Body of pancreas (tissue), 4 donors: ENCODE measurements around the gene TNFAIP8L1. TPM values are rescaled to one million over a fixed set of nuclear protein-coding genes. Genes with fewer than 3 reads are reported as not detected.

Experiments
- ATAC-seq: fragments of 150-250 bp; one replicate; pipeline ENCODE4 v1.9.1; 2016
- DNase-seq, 4 donors: peaks; one replicate each; pipeline ENCODE4 v3.0.0-alpha.2; 2019
- H3K27ac ChIP-seq, 4 donors: fragments of 200-600 bp; sonication (generic); 1 replicate in 3 of 4; 2 replicates in 1 of 4; pipeline versions ENCODE4 v1.5.1 to v1.6.1; 2016 to 2019; ENCODE audit warnings: mild to moderate bottlenecking in 1 of 4, mixed read lengths in 1 of 4, moderate library complexity in 1 of 4
- H3K27me3 ChIP-seq, 2 donors: fragments of 200-600 bp; sonication (generic); one replicate each; pipeline ENCODE4 v1.6.0; 2016; ENCODE audit warnings: mild to moderate bottlenecking in 1 of 2
- H3K36me3 ChIP-seq, 2 donors: fragments of 200-600 bp; sonication (generic); replicated peaks in 1 of 2; 2 replicates each; pipeline ENCODE4 v1.5.1; 2016; ENCODE audit warnings: low read depth in 2 of 2; ENCODE audit not compliant: insufficient read depth in 1 of 2
- H3K4me1 ChIP-seq: fragments of 200-600 bp; sonication (generic); one replicate; pipeline ENCODE4 v1.6.0; 2016
- H3K4me3 ChIP-seq, 2 donors: fragments of 200-600 bp; sonication (generic); 1 replicate in 1 of 2; 2 replicates in 1 of 2; pipeline ENCODE4 v1.5.1; 2016 to 2019
- H3K9me3 ChIP-seq, 3 donors: fragments of 200-600 bp; sonication (generic); 1 replicate in 2 of 3; 2 replicates in 1 of 3; pipeline ENCODE4 v1.5.1; 2016
- CTCF ChIP-seq, 7 experiments: fragments of 450-650 bp in 4 of 7; fragments of 200-600 bp in 3 of 7; sonication (generic) in 3 of 7; IDR thresholded peaks; one replicate each; pipeline ENCODE4 v1.5.1; 2016 to 2019; ENCODE audit warnings: antibody characterized with exemption in 7 of 7
- POLR2A ChIP-seq, 3 donors: fragments of 450-650 bp; IDR thresholded peaks; one replicate each; pipeline ENCODE4 v1.6.1; 2016; ENCODE audit warnings: antibody characterized with exemption in 3 of 3, mild to moderate bottlenecking in 2 of 3
- WGBS, 2 donors: methylation state at CpG; one replicate each; pipeline ENCODE4 v1.1.5; 2017; 5-methylcytosine and 5-hydroxymethylcytosine counted together
- intact Hi-C: fragments of 100-400 bp; cut with DNase I; formaldehyde crosslinking; loops from one replicate; pipeline ENCODE4 v1.15.1; 2023
- total RNA-seq, 2 donors: library from RNA; depleted of rRNA; stranded (reverse); fragments of >200 nt; gene quantifications; one replicate each; pipeline ENCODE4 v1.1.0, GENCODE V29; 2016

The TNFAIP8L1 gene
- total RNA-seq, 2 donors from 2014 or later: 3.4 to 5.3 TPM

- H3K36me3 ChIP-seq: no peaks in the 10 kb centered on the region
- H3K27ac ChIP-seq: no peak overlapping the region
- ATAC-seq: no peak
- H3K4me1 ChIP-seq: no peaks in the 10 kb centered on the region
- H3K4me3 ChIP-seq: no peak overlapping the region
- 48 to 72% methylated on average over 12 to 17 of the region's 17 CpGs for WGBS, 2 donors
- no peaks in the 10 kb centered on the region for H3K27me3 ChIP-seq
- intact Hi-C loops: no loop called here
- TF ChIP-seq CTCF (IDR thresholded peaks at IDR 0.05): no peak
- no peak for TF ChIP-seq POLR2A (IDR thresholded peaks at IDR 0.05)
- no peaks in the 10 kb centered on the region for H3K9me3 ChIP-seq
- DNase-seq: no peak
These were observed 19.5 kb upstream of the TNFAIP8L1 start for GRCh38 chr19:4619668-4620294.

GRCh38 chr19:4620675-4621074 lies 18.6 kb upstream of the TNFAIP8L1 start:
- Histone ChIP-seq H3K4me1 (no peaks in the 10 kb centered on the region), H3K9me3 (no peaks in the 10 kb centered on the region), H3K27ac (no peak overlapping the region), H3K27me3 (no peaks in the 10 kb centered on the region), H3K36me3 (no peaks in the 10 kb centered on the region), H3K4me3 (no peak overlapping the region)
- intact Hi-C loops: no loop called here
- DNase-seq: no peak
- no peak for ATAC-seq
- WGBS, 2 donors: 48 to 73% methylated on average over 2 of the region's 2 CpGs
- TF ChIP-seq CTCF (IDR thresholded peaks at IDR 0.05) (no peak), POLR2A (IDR thresholded peaks at IDR 0.05) (no peak)

GRCh38 chr19:4622695-4623421 lies 16.5 kb upstream of the TNFAIP8L1 start:
- Histone ChIP-seq H3K4me3 (no peak overlapping the region), H3K27ac (no peak overlapping the region), H3K9me3 (no peaks in the 10 kb centered on the region), H3K4me1 (no peaks in the 10 kb centered on the region), H3K27me3 (no peaks in the 10 kb centered on the region), H3K36me3 (no peaks in the 10 kb centered on the region)
- 42 to 51% methylated on average over 11 to 12 of the region's 12 CpGs for WGBS, 2 donors
- ATAC-seq (no peak), DNase-seq (no peak)
- intact Hi-C loops: no loop called here
- TF ChIP-seq CTCF (IDR thresholded peaks at IDR 0.05) (no peak), POLR2A (IDR thresholded peaks at IDR 0.05) (no peak)

- WGBS, 2 donors: 76 to 78% methylated on average over 5 of the region's 5 CpGs
- Histone ChIP-seq H3K36me3 (no peaks in the 10 kb centered on the region), H3K4me3 (no peak overlapping the region), H3K27ac (no peak overlapping the region), H3K27me3 (no peaks in the 10 kb centered on the region), H3K4me1 (no peaks in the 10 kb centered on the region), H3K9me3 (no peaks in the 10 kb centered on the region)
- intact Hi-C loops: no loop called here
- DNase-seq (no peak), ATAC-seq (no peak)
- TF ChIP-seq CTCF (IDR thresholded peaks at IDR 0.05) (no peak), POLR2A (IDR thresholded peaks at IDR 0.05) (no peak)
These were observed 15.0 kb upstream of the TNFAIP8L1 start for GRCh38 chr19:4624301-4624700.
